Fibroblast of upper back skin (primary cell): ENCODE measurements around the gene GRAMD1B.
A peak's percentile ranks its signal among the peaks of the same experiment; 100 is the strongest.
"Not testable (repeated sequence)": the region's sequence is repeated elsewhere in the genome, so short reads cannot be mapped to it uniquely, and the experiment has no call there.

Source experiments
- DNase-seq: peaks from one replicate; pipeline ENCODE4 v3.0.0-alpha.2; 2013

The GRAMD1B gene

DNA sequence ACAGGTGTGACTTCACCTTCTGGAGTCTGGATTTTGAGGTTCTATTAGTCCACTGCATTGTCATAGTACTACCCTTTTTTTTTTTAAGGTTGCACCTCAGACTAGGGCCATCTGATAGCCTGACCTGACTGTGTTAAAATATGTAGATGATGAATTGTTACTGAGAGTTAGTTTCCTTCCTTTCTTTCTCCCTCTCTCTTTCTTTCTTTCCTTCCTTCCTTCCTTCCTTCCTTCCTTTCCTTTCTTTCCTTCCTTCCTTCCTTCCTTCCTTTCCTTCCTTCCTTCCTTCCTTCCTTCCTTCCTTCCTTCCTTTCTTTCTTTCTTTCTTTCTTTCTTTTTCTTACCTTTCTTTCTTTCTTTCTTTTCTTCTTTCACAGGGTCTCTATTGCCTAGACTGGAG is 83.2 kb downstream of the GRAMD1B start:
- not testable (repeated sequence) for DNase-seq

DNA sequence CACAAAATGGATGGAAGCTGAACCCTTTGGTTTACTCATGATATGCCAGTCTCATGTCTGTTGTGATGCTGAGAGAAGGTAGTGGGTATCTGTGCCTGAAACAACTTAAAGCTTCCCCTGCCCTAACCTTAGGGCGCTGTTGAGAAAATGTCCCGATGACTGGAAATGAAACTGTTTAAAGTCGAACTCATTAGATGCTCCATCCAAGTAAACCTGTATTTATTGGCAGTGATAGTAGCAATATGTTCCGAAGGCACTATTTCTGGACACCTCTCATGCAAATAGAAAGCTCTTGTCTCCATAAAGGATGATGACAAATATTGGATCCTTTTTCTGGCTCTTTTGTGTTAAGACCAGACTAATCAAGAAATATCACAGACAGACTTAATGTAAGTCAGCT is 86.2 kb downstream of the GRAMD1B start:
- DNase-seq = no peak

DNA sequence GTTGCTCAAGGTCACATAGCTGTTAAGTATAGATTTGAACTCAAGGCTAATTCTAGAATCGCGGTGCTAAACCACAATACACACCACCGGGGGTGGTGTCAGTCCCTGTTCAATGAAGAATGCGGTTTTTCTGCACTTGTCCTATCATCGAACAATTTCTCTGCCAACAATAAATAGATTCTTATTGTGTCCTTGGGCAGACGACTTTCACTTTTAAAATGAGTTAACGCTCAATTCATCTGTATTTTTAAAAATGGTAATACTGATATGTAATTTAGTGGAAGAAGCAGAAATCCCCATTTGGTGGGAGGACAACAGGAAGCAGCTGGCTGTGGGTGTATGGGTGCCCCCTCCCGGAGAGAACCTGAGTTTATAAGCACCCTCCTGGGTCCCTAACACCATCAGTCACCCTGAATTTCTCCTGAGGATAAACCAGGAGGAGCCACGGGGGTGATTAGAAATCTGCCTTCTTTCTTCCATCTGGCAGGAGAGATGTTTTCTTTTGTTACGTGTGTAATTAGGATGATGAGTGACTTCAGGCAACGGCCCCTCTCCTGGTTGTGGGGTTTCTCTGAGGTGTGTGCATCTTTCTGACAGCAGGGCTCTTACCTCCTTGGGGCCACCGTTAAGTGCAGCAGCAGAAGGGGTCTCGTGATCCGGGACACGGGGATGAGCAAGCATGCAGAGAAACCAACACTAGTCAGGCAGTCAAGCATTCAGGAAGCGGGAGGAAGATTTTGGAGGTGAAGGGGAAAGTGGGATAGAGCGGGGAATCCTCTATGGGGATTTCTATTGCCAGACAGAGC is 87.7 kb downstream of the GRAMD1B start:
- DNase-seq = no peak

DNA sequence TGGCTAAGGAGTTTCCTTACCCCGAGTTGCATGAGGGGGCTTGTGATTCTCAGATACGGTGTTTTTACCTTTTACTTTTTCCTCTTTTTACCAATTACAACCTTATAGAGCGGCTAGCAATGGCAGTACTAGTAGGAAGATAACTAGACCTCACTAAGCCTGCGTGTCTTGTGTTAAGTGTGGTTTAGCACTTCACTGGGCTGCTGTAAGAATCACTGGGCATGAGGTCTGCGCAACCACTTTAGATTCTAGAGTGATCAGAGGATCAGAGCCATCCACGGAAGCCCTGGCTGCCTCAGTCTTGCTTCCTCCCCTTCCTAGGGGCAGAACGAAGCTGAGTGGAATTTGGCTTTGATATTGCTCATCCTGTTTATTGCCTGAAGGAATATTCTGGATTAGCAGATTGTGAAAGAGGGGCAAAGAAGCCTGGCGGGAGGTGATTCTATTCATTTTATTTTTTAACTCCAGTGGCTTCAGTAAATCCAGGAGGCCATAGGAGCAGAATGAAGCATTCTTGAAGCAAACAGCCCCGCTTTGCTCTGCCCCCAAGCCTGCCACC is 88.5 kb downstream of the GRAMD1B start:
- DNase-seq = no peak

DNA sequence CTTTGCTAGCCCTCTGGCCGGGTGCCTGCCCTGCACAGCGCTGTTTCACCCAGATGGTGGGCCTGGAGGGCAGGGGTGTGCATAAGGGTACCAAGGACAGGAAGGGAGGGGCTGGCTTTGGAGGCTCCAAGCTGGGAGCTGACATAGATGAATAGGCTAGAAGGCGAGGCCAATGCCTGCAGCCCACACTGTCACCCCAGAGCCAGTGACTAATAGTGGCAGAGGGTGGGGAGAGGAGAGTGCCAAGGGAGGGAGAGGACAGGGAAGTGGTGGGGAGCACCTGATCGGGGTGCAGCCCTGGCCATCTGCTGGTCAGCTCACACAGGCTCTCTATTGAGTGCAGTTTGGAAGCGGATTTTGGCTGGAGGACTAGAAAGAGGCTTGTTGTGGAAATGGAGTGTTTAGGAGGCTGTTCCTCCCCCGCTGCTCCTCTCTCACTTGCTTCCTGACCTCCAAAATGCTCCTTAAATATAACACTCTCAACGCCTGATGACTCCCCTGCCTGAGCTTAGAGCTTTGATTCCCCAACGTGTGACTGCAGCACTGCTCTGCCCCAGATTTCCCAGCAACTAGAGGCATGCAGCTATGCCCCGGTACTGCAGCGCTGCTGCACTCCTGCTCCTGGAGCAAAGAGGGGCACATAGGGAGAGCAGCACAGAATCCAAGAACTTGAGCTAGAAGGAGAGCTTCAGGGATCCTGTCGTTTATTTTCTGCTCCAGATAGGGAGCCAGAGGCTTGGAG is 89.2 kb downstream of the GRAMD1B start:
- no peak for DNase-seq

DNA sequence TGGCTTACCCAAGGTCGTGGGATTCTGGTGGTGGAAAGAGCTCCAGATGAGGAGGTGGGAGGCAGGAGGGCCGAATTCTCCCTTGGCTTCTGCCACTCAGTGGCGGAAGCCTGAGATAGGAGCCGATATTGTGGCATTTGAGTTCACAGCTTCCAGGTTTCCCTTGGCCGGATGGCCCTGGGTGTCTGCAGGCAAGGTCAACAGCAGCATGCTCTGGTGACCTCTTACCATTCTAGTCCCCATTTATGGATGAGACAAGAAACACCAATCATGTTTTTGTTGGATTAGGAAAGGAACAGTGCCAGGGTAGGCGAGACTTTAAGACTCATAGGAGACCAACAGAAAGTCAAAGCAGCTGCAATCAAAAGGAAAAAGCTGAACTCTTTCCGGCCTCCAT is 89.7 kb downstream of the GRAMD1B start:
- DNase-seq = no peak

DNA sequence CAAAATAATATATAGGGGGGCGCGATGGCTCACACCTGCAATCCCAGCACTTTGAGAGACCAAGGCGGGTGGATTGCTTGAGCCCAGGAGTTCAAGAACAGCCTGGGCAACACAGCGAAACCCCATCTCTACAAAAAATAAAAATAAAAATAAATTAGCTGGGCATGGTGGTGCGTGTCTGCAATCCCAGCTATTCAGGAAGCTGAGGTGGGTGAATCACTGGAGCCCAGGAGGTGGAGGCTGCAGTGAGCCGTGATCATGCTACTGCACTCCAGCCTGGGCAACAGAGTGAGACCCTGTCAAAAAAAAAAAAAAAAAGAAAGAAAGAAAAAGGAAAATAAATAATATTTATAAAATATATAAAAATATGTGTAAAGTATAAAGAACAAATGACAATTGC is 90.4 kb downstream of the GRAMD1B start:
- not testable (repeated sequence) for DNase-seq

DNA sequence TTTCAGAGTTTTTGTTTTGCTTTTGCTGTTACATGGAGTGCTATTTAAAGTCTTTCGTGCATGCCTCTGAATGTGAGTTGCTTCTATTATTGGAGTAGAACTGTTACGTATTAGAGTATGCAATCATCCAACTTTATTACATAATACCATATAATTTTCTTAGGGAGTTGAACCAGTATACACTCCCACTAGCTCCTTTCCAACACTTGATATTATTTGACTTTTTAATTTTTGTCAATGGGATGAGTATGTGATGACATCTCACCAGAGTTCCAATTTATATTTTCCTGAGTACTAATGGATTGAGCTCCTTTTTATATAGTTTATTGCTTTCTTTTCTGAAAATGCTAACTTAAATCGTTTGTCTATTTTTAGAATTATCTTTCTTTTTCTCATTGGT is 90.9 kb downstream of the GRAMD1B start:
- no peak for DNase-seq

GRCh38 chr11:123521930-123522329 is 91.9 kb downstream of the GRAMD1B start:
- no peak for DNase-seq

- DNase-seq = no peak
These were observed 93.5 kb downstream of the GRAMD1B start for GRCh38 chr11:123523539-123523938.

- DNase-seq = no peak
These were observed 95.0 kb downstream of the GRAMD1B start for GRCh38 chr11:123525097-123525496.

- no peak for DNase-seq
These were observed 95.4 kb downstream of the GRAMD1B start for GRCh38 chr11:123525511-123525918.

DNA sequence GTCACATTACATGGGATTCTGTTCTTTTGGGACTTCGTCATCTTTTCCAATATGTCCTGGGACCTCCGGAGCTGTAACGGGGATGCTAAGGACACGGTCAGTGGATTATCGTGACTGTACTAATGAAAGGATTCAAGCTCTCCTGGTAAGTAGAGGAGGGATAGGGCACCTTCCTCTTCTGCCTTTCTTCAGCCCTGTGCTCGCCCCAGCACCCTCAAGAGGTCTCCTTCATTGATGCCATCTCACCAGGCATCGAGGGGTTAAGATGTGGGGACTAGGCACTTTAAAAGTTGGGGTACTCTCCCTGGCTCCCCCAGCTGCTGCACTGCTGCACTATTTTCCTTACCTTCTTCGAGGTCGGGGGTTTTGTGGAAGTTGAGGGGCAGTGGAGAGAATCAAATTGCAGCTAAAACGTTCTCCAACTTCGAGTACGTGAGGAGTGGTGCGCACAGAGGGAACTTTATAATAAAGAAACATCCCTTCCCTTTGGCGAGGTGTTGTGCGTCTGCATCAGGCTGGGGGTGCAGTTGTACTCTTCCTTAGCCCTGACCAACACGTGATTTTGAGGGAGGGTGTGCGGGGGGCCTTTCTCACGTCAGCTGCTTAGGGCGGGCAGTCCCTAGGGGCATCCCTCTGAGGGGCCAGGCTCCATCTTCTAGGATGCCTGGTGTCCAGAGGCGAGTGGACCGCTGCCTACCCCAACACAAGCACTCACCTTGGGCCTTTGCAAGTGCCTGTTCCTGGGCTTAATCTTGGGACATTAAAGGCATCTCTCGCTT is 96.1 kb downstream of the GRAMD1B start:
- DNase-seq = no peak

GRCh38 chr11:123526918-123527317 is 96.8 kb downstream of the GRAMD1B start:
- DNase-seq = no peak

- DNase-seq = no peak
These were observed 97.5 kb downstream of the GRAMD1B start for GRCh38 chr11:123527526-123527925.

- no peak for DNase-seq
These were observed 97.9 kb downstream of the GRAMD1B start for GRCh38 chr11:123527947-123528346.

DNA sequence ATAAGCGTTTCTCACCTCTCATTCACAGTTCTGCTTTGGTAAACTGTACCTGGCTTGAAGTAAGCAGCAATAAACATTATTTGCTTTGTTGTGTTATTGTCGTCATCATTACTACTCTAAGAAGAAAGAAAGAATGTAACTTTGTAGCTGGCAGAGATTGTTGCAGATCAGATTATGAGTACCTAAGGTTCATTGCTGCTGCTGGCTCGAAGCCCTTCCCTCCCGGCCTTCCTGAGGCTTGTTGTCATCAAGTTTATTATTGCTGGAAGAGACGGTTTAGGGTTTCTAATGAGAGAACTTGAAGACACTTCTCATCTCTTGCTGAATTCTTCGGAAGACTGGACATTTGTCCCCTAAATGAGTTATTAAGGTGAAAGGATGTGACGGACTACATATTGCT is 101.3 kb downstream of the GRAMD1B start:
- DNase-seq = no peak

DNA sequence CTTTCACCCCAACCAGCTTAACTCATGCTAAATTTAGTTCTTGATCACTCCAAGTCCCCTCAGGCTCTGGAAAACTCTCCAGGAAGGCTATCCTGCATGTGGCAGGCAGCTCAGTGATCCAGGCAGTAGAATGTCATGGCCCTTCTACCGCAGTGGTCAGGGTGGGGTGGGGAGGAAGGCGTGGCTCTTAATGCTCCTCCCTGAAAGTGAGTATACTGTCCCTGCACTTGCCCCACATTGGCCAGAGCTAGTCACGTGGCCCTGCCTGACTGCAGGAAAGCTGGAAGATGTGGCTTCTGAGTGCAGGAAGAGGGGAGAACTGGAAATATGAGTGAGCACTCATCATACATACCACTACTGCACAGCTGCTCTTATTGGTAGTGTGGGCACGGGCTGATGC is 102.1 kb downstream of the GRAMD1B start:
- DNase-seq = no peak

DNA sequence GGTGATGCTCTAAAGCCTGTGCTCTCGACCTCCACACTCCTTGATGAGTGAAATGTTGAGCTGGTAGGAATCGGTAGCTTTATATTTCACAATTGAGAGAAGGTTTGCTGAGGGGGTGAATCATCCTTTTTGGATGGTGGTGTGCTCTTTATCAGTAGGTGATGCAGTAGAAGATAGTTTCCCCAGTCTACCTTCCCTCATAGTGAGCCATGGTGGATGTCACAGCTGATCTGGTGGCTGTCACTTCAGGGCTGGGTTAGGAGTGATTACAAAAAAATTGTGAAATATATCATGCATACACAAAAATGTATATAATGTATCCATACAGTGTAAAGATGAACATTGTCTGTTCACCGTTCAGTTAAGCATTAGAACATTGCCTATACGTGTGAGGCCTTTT is 105.3 kb downstream of the GRAMD1B start:
- DNase-seq = no peak

- DNase-seq = no peak
These were observed 106.8 kb downstream of the GRAMD1B start for GRCh38 chr11:123536690-123537437.

- DNase-seq = no peak
These were observed 107.7 kb downstream of the GRAMD1B start for GRCh38 chr11:123537726-123538125.

GRCh38 chr11:123543797-123544196 is 113.7 kb downstream of the GRAMD1B start:
- peak; percentile 53 for DNase-seq
